ENCODE data around the gene SFTA2.
A peak's percentile ranks its signal among the peaks of the same experiment; 100 is the strongest.
"Not testable (repeated sequence)": the region's sequence is repeated elsewhere in the genome, so short reads cannot be mapped to it uniquely, and the experiment has no call there.

SFTA2 gene

GRCh38 chr6:30944051-30944450 is 12.1 kb upstream of the SFTA2 start:
- no peak for DNase-seq
- intact Hi-C loops (cut with DNase I), result no loop called here

DNA sequence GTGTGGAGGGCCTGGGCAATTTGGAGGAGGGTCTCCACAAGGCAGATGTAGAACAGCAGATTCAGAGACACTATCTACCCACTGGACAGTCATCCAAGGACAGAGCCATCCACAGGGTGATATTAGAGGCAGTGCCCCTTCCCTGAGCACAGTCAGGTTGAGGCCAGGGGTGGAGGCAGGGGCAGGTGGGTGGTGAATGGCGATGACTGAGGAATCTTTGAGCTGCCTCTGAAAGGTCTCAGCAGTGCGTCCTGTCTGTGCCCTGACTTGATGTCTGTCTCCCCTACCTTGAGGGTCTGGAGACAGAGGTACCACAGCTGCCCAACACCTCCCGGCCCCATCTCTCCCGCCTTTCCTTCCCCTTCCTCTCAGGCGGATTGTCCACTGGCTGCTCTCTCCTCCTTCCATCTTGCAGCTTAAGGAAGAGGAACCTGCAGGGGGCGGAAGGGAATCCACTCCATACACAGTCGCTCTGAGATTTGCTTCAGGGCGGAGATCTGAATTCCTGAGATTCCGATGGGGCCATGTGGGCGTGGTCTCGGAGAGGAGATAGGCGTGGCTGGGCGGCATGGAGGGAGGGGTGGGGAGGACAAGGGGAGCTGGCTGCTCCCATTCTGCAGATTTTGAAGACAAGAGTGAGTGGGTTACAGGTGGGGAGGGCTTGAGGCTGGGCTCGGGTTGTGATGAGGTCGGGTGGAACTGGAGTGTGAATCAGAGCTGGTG is 10.5 kb upstream of the SFTA2 start:
- intact Hi-C loops (cut with DNase I), result no loop called here
- DNase-seq, result peak in 1 of 10 donors; percentile 73

GRCh38 chr6:30940361-30940986 is 8.5 kb upstream of the SFTA2 start, which contains the start of gene MUCL3:
MUCL3 (plus strand) TSS chr6:30940973; CDS start chr6:30941000, 27 bp downstream.
- DNase-seq, result peak in 1 of 10 donors; percentile 68

DNA sequence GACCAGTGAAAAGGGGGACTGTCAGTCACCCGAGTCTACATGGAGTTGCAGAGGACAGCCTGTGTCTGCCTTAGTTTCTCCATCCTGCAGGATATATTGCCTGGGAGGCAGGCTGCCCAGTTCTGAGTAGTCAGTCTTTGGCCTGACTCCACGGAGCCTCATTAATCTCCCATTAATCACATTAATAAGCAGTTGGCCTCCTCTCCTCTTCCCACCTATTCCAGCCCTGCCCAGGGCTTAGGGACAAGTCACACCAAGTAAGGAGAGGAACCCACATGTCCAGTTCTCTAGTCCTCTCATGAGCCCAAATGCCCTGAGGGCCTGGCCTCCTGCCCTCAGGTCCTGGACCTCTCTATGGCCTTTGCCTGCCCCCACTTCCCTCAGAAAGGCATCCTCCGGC is 7.5 kb upstream of the SFTA2 start:
- DNase-seq, result peak in 1 of 10 donors; percentile 45
- intact Hi-C loops (cut with DNase I), result no loop called here

More at GRCh38 chr6:30940361-30940986, 8.5 kb upstream of the SFTA2 start, which contains the start of gene MUCL3:
- intact Hi-C loops (cut with DNase I), result no loop called here

- peak in 1 of 10 donors; percentile 42 for DNase-seq
- intact Hi-C loops (cut with DNase I), result no loop called here
Observed at GRCh38 chr6:30938730-30939129, 6.8 kb upstream of the SFTA2 start.

GRCh38 chr6:30937265-30937664 is 5.3 kb upstream of the SFTA2 start:
- DNase-seq, result no peak
- intact Hi-C loops (cut with DNase I), result no loop called here

GRCh38 chr6:30935018-30935417 is 3.0 kb upstream of the SFTA2 start:
- DNase-seq, result peak in 1 of 10 donors; percentile 28
- intact Hi-C loops (cut with DNase I), result no loop called here

- peak in 1 of 10 donors; percentile 64 for DNase-seq
- intact Hi-C loops (cut with DNase I), result no loop called here
Observed at GRCh38 chr6:30932665-30933365, 845 bp upstream of the SFTA2 start.

DNA sequence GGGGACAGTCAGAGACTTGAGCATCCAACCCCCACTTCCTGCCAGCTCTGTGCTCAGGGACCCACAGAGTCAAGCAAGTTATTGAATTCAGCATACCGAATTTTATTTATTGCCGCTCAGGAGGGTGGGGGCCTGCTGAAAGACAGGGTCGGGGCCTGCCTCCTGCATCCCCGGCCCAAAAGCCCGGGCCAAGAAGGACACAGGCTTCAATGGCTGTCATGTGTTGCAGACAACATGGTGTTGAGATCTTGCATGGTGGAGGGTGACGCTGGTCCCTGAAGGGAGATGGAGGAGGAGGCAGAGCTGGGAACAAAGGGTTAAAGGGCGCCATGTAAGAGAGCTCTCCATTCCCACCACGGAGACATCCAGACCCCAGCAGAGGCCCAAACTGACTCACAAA is 698 bp downstream of the SFTA2 start:
- intact Hi-C loops (cut with DNase I), result no loop called here
- peak in 1 of 10 donors; percentile 57 for DNase-seq

DNA sequence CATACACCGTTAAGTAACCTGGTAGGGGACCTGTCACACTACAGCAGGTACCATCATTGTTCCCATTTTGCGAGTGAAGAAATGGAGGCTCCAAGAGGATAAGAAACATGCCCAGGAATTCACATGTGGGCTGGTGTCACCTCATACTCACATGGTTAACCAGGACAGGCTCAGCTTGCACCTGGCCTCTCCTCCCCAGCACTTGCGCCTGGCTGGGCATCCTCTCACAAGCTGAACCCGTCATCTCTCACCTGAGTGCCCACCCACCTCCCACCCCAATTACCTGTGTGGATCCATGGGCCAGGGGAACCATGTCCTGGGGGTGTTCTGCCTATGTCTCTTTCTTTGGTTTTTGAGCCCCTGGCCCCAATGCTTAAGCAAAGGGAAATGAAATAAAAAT is 1.5 kb downstream of the SFTA2 start:
- intact Hi-C loops (cut with DNase I), result no loop called here
- no peak for DNase-seq

DNA sequence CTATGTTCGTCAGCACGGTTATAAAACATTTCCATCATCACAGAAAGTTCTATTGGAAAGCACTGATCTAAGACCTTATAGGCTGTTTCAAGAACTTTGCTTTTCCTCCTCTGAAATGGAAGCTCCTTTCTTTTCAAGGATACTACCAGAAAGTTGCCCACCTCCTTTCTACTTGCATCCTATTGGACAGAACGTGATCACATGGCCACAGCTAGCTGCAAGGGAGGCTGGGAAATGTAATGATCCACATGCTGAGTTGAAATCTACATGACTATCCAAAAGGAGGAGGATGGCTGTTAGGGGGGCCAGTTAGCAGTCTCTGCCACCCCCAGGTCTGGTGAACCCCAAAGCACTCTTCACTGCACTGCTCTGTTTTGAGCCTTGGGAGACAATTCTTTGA is 3.3 kb downstream of the SFTA2 start:
- intact Hi-C loops (cut with DNase I), result no loop called here
- DNase-seq, result no peak

GRCh38 chr6:30927080-30927479 is 4.9 kb downstream of the SFTA2 start:
- DNase-seq; intact Hi-C loops (cut with DNase I): not testable (repeated sequence)

DNA sequence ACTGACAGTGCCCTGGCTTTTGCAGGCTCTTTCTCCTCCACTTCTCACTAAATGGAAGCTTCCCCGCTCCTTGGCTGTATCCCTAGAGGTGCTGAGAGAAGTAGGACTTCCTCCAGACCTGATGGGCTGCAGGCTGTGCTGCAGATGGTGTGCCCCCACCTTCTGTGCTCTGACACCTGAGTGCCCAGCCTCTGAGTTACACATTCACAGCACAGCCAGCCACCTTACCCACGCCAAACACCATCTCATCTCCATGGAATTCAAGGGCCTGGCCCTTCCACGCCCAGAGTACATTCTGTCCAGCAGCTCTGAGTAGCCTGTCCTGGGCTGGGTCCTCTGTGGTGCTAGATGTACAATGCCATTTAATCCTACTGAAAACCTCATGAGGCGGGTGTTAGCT is 5.3 kb downstream of the SFTA2 start:
- intact Hi-C loops (cut with DNase I), result no loop called here
- DNase-seq, result no peak

GRCh38 chr6:30924040-30924627 is 7.8 kb downstream of the SFTA2 start:
- DNase-seq; intact Hi-C loops (cut with DNase I): not testable (repeated sequence)

DNA sequence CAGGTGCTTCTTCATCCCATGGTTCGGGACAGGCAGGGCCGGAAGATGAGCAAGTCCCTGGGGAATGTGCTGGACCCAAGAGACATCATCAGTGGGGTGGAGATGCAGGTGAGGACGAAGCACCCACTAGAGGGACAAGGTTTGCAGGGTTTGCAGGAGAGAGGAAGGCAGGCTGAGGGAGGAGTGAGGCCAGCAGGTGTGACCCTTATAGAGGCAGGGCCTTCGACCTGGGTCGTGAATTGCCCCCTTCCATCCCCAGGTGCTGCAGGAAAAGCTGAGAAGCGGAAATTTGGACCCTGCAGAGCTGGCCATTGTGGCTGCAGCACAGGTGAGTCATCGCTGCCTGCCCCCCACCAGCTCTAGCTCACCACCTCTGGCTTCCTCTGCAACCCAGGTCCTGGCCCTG is 9.5 kb downstream of the SFTA2 start:
- intact Hi-C loops (cut with DNase I), result no loop called here

GRCh38 chr6:30918670-30919069 is 13.3 kb downstream of the SFTA2 start:
- DNase-seq, result no peak
- intact Hi-C loops (cut with DNase I), result loop anchor here (5.0 kb wide), 1 partner anchor 169 kb away; no protein-coding TSS in a partner anchor

More for the DNA sequence above, 9.5 kb downstream of the SFTA2 start:
- no peak for DNase-seq

DNA sequence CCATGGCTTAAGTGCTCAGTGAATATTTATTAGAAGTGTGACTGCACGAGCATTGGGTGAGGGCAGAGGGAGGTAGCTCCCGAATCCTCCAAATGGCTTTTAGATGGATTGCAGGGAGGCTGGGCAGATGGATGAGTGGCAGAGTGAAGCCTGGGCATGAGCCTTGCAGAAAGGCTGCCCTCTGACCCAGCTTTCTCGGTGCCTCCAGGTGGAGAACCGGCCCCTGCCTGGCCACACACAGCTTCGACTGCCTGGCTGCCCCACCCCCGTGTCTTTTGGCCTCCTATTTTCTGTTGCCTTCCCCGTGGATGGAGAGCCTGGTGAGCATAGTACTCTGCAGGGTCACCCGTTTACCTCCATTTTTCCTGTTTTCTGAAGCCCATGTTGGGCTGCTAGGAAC is 14.5 kb downstream of the SFTA2 start:
- intact Hi-C loops (cut with DNase I), result loop anchor here (5.0 kb wide), 1 partner anchor 170 kb away; no protein-coding TSS in a partner anchor
- peak in 2 of 10 donors; percentile 60 to 64 for DNase-seq

GRCh38 chr6:30917041-30917440 is 14.9 kb downstream of the SFTA2 start:
- intact Hi-C loops (cut with DNase I), result loop anchor here (5.0 kb wide), 1 partner anchor 170 kb away; no protein-coding TSS in a partner anchor
- peak in 1 of 10 donors; percentile 22 for DNase-seq

- DNase-seq, result peak in 4 of 10 donors; percentile 6 to 35 (median 24)
- intact Hi-C loops (cut with DNase I), result loop anchor here (2.0 to 5.0 kb wide), 3 partner anchors 31 to 172 kb away; partner anchors contain the start of gene DDR1
Observed at GRCh38 chr6:30915591-30915946, 16.4 kb downstream of the SFTA2 start.

GRCh38 chr6:30914854-30915590 is 16.9 kb downstream of the SFTA2 start:
- intact Hi-C loops (cut with DNase I), result loop anchor here (1.0 to 5.0 kb wide), 4 partner anchors 30 to 172 kb away; partner anchors contain the start of gene DDR1
- peak in 2 of 10 donors; percentile 22 to 55 for DNase-seq
